Measurements from ENCODE around the gene MMP25.
"Not testable (repeated sequence)": the region's sequence is repeated elsewhere in the genome, so short reads cannot be mapped to it uniquely, and the experiment has no call there.

MMP25 gene

GRCh38 chr16:3056336-3057180 lies 10.2 kb downstream of the MMP25 start:
- DNase-seq: no peak

GRCh38 chr16:3057181-3058138 lies 11.1 kb downstream of the MMP25 start:
- DNase-seq: no peak

- peak; percentile 10 to 18 for DNase-seq
These were observed 12.0 kb downstream of the MMP25 start for GRCh38 chr16:3058139-3059030.

GRCh38 chr16:3059041-3059722 lies 12.8 kb downstream of the MMP25 start:
- DNase-seq: peak; percentile 21 to 48

- no peak for DNase-seq
These were observed 13.4 kb downstream of the MMP25 start for GRCh38 chr16:3059723-3060242.

- no peak for DNase-seq
These were observed 14.2 kb downstream of the MMP25 start for GRCh38 chr16:3060339-3061127.

- no peak for DNase-seq
These were observed 16.2 kb downstream of the MMP25 start for GRCh38 chr16:3062553-3062952.

GRCh38 chr16:3063625-3064386 lies 17.4 kb downstream of the MMP25 start:
- no peak for DNase-seq

- DNase-seq: no peak
These were observed 18.8 kb downstream of the MMP25 start, which contains the start of gene IL32 for GRCh38 chr16:3065069-3065741. TSS of gene IL32 (plus strand) at chr16:3065640. CDS start at chr16:3065812, 172 bp downstream.

- no peak for DNase-seq
These were observed 19.5 kb downstream of the MMP25 start for GRCh38 chr16:3065742-3066439.

GRCh38 chr16:3066440-3066748 lies 20.0 kb downstream of the MMP25 start:
- DNase-seq: no peak

GRCh38 chr16:3068487-3068886 lies 22.1 kb downstream of the MMP25 start:
- no peak for DNase-seq

- not testable (repeated sequence) for DNase-seq
These were observed 22.8 kb downstream of the MMP25 start for GRCh38 chr16:3069146-3069545.

- DNase-seq: no peak
These were observed 24.3 kb downstream of the MMP25 start for GRCh38 chr16:3070608-3071111.

- DNase-seq: no peak
These were observed 25.3 kb downstream of the MMP25 start for GRCh38 chr16:3071655-3072054.

GRCh38 chr16:3072148-3072547 lies 25.8 kb downstream of the MMP25 start:
- not testable (repeated sequence) for DNase-seq

GRCh38 chr16:3072576-3073263 lies 26.4 kb downstream of the MMP25 start:
- not testable (repeated sequence) for DNase-seq

GRCh38 chr16:3073448-3073847 lies 27.1 kb downstream of the MMP25 start:
- DNase-seq: no peak

All from Kasumi-1 (cell line).